Stimulated activated naive B cell treated with anti-CD40 and anti-IgM and Interleukin-4, amounts not matched to agents 10 μg/mL and 1 μg/mL and 100 μg/mL, for 72 hours (primary cell): ENCODE measurements around the gene UGT1A4.
"Not testable (repeated sequence)": the region's sequence is repeated elsewhere in the genome, so short reads cannot be mapped to it uniquely, and the experiment has no call there.

ENCODE experiments used
- ATAC-seq, 2 donors: fragments of 150-1000 bp; cut with Tn5 transposase; replicated peaks; 2 replicates each; pipeline ENCODE4 v1.10.0; 2021; ENCODE audit warnings: moderate library complexity in 1 of 2
- DNase-seq: peaks from one replicate; pipeline ENCODE4 v3.0.0; 2021
- H3K27ac Mint-ChIP-seq: one replicate; pipeline ENCODE4 v1.8.0; 2022; ENCODE audit warnings: mild to moderate bottlenecking, mixed read lengths
- H3K27me3 Mint-ChIP-seq, 2 donors: one replicate each; pipeline ENCODE4 v1.8.0; 2022; ENCODE audit warnings: mixed read lengths in 2 of 2
- H3K36me3 Mint-ChIP-seq, 2 donors: one replicate each; pipeline ENCODE4 v1.8.0; 2022; ENCODE audit warnings: mixed read lengths in 2 of 2, mild to moderate bottlenecking in 1 of 2
- H3K4me1 Mint-ChIP-seq, 2 donors: one replicate each; pipeline ENCODE4 v1.8.0; 2022; ENCODE audit warnings: mixed read lengths in 2 of 2, mild to moderate bottlenecking in 1 of 2
- H3K4me3 Mint-ChIP-seq, 2 donors: one replicate each; pipeline ENCODE4 v1.8.0; 2022; ENCODE audit warnings: mild to moderate bottlenecking in 2 of 2, mixed read lengths in 2 of 2, moderate library complexity in 1 of 2
- H3K9me3 Mint-ChIP-seq, 2 donors: one replicate each; pipeline ENCODE4 v1.8.0; 2022; ENCODE audit warnings: mixed read lengths in 2 of 2, mild to moderate bottlenecking in 1 of 2

Gene UGT1A4

GRCh38 chr2:233708942-233709341, 9.6 kb upstream of the UGT1A4 start:
- peaks cover 0 to 2% of the 10 kb centered on the region in 2 donors for H3K9me3 Mint-ChIP-seq
- DNase-seq (no peak), ATAC-seq (no peak)
- no peak overlapping the region for H3K27ac Mint-ChIP-seq
- H3K4me3 Mint-ChIP-seq, result no peak overlapping the region
- peaks cover 7 to 9% of the 10 kb centered on the region in 2 donors for H3K4me1 Mint-ChIP-seq
- H3K27me3 Mint-ChIP-seq, result peaks cover 20 to 27% of the 10 kb centered on the region in 2 donors
- H3K36me3 Mint-ChIP-seq, result peaks cover 0 to 3% of the 10 kb centered on the region in 2 donors

GRCh38 chr2:233711312-233712008, 7.1 kb upstream of the UGT1A4 start:
- Mint-ChIP-seq H3K4me1 (peaks cover 7 to 9% of the 10 kb centered on the region in 2 donors), H3K9me3 (no peaks in the 10 kb centered on the region), H3K27ac (no peak overlapping the region), H3K36me3 (no peaks in the 10 kb centered on the region), H3K27me3 (peaks cover 17 to 25% of the 10 kb centered on the region in 2 donors), H3K4me3 (no peak overlapping the region)
- ATAC-seq, result peak; percentile 87 to 90
- DNase-seq, result peak; percentile 48

- ATAC-seq (no peak), DNase-seq (no peak)
- no peaks in the 10 kb centered on the region for H3K36me3 Mint-ChIP-seq
- H3K9me3 Mint-ChIP-seq, result no peaks in the 10 kb centered on the region
- peak within 1 kb of the TSS; percentile 16 for H3K27ac Mint-ChIP-seq
- H3K4me1 Mint-ChIP-seq, result peaks cover 7 to 9% of the 10 kb centered on the region in 2 donors
- no peak within 1 kb of the TSS for H3K4me3 Mint-ChIP-seq
- H3K27me3 Mint-ChIP-seq, result peaks cover 19 to 28% of the 10 kb centered on the region in 2 donors
Measured at GRCh38 chr2:233712611-233713261, 5.8 kb upstream of the UGT1A4 start, which contains the start of gene UGT1A5. UGT1A5 (plus strand) TSS chr2:233712907; CDS start chr2:233712992, 85 bp downstream.

- no peaks in the 10 kb centered on the region for H3K9me3 Mint-ChIP-seq
- ATAC-seq, result no peak
- H3K27ac Mint-ChIP-seq, result no peak overlapping the region
- no peak for DNase-seq
- peaks cover 18 to 30% of the 10 kb centered on the region in 2 donors for H3K27me3 Mint-ChIP-seq
- H3K4me3 Mint-ChIP-seq, result no peak overlapping the region
- no peaks in the 10 kb centered on the region for H3K36me3 Mint-ChIP-seq
- peaks cover 7 to 9% of the 10 kb centered on the region in 2 donors for H3K4me1 Mint-ChIP-seq
Measured at GRCh38 chr2:233713262-233713615, 5.3 kb upstream of the UGT1A4 start.

- Mint-ChIP-seq H3K9me3 (no peaks in the 10 kb centered on the region), H3K4me1 (peaks cover 7 to 9% of the 10 kb centered on the region in 2 donors), H3K36me3 (no peaks in the 10 kb centered on the region), H3K4me3 (no peak overlapping the region), H3K27me3 (peaks cover 24 to 32% of the 10 kb centered on the region in 2 donors), H3K27ac (no peak overlapping the region)
- DNase-seq (no peak), ATAC-seq (no peak)
Measured at GRCh38 chr2:233714121-233714520, 4.4 kb upstream of the UGT1A4 start.

GRCh38 chr2:233728723-233729301, 10.3 kb downstream of the UGT1A4 start, which contains the start of gene UGT1A3:
UGT1A3 (plus strand) TSS chr2:233729042; CDS start chr2:233729127, 85 bp downstream.
- H3K27me3 Mint-ChIP-seq, result peaks cover 24 to 39% of the 10 kb centered on the region in 2 donors
- no peak within 1 kb of the TSS for H3K4me3 Mint-ChIP-seq
- H3K4me1 Mint-ChIP-seq, result peaks cover 0 to 5% of the 10 kb centered on the region in 2 donors
- H3K36me3 Mint-ChIP-seq, result no peaks in the 10 kb centered on the region
- no peak for ATAC-seq
- no peak within 1 kb of the TSS for H3K27ac Mint-ChIP-seq
- no peak for DNase-seq
- H3K9me3 Mint-ChIP-seq, result no peaks in the 10 kb centered on the region

- not testable (repeated sequence) for H3K9me3 Mint-ChIP-seq, DNase-seq, H3K36me3 Mint-ChIP-seq, H3K4me3 Mint-ChIP-seq, H3K4me1 Mint-ChIP-seq, H3K27ac Mint-ChIP-seq, ATAC-seq
- peaks cover 46 to 55% of the 10 kb centered on the region in 2 donors for H3K27me3 Mint-ChIP-seq
Measured at GRCh38 chr2:233736868-233737653, 18.5 kb downstream of the UGT1A4 start.

GRCh38 chr2:233740870-233741269, 22.3 kb downstream of the UGT1A4 start:
- no peak for DNase-seq

GRCh38 chr2:233743464-233744259, 25.1 kb downstream of the UGT1A4 start:
- ATAC-seq (no peak), DNase-seq (no peak)
- Mint-ChIP-seq H3K4me3 (no peak overlapping the region), H3K27me3 (peaks cover 45 to 46% of the 10 kb centered on the region in 2 donors), H3K9me3 (peaks cover 3% of the 10 kb centered on the region in 2 donors), H3K4me1 (no peaks in the 10 kb centered on the region), H3K36me3 (no peaks in the 10 kb centered on the region), H3K27ac (no peak overlapping the region)

More at GRCh38 chr2:233740870-233741269, 22.3 kb downstream of the UGT1A4 start:
- Mint-ChIP-seq H3K4me3 (no peak overlapping the region), H3K4me1 (no peaks in the 10 kb centered on the region), H3K9me3 (peaks cover 0 to 3% of the 10 kb centered on the region in 2 donors), H3K36me3 (no peaks in the 10 kb centered on the region), H3K27ac (no peak overlapping the region), H3K27me3 (peaks cover 42 to 44% of the 10 kb centered on the region in 2 donors)
- no peak for ATAC-seq

GRCh38 chr2:233745073-233745755, 26.7 kb downstream of the UGT1A4 start:
- Mint-ChIP-seq H3K4me3 (no peak overlapping the region), H3K4me1 (no peaks in the 10 kb centered on the region), H3K27ac (no peak overlapping the region), H3K9me3 (peaks cover 5 to 11% of the 10 kb centered on the region in 2 donors), H3K36me3 (peaks cover 2 to 6% of the 10 kb centered on the region in 2 donors), H3K27me3 (peaks cover 31 to 44% of the 10 kb centered on the region in 2 donors)
- ATAC-seq (no peak), DNase-seq (no peak)

- DNase-seq, ATAC-seq, H3K4me3 Mint-ChIP-seq, H3K36me3 Mint-ChIP-seq, H3K4me1 Mint-ChIP-seq, H3K27ac Mint-ChIP-seq: not testable (repeated sequence)
- H3K9me3 Mint-ChIP-seq, result peaks cover 7 to 15% of the 10 kb centered on the region in 2 donors
- H3K27me3 Mint-ChIP-seq, result peaks cover 29 to 40% of the 10 kb centered on the region in 2 donors
Measured at GRCh38 chr2:233745838-233746237, 27.3 kb downstream of the UGT1A4 start.

- Mint-ChIP-seq H3K9me3 (peaks cover 15 to 23% of the 10 kb centered on the region in 2 donors), H3K27me3 (peaks cover 29 to 38% of the 10 kb centered on the region in 2 donors), H3K4me3 (no peak overlapping the region), H3K4me1 (no peaks in the 10 kb centered on the region), H3K36me3 (peaks cover 3 to 9% of the 10 kb centered on the region in 2 donors), H3K27ac (no peak overlapping the region)
- ATAC-seq (no peak), DNase-seq (no peak)
Measured at GRCh38 chr2:233746475-233747282, 28.1 kb downstream of the UGT1A4 start.
